ENCODE data around the gene TAX1BP3. TPM values are rescaled to one million over a fixed set of nuclear protein-coding genes. Genes with fewer than 3 reads are reported as not detected.

Gene TAX1BP3
- total RNA-seq, 1 experiment from 2014 or later = 76.3 TPM

DNA sequence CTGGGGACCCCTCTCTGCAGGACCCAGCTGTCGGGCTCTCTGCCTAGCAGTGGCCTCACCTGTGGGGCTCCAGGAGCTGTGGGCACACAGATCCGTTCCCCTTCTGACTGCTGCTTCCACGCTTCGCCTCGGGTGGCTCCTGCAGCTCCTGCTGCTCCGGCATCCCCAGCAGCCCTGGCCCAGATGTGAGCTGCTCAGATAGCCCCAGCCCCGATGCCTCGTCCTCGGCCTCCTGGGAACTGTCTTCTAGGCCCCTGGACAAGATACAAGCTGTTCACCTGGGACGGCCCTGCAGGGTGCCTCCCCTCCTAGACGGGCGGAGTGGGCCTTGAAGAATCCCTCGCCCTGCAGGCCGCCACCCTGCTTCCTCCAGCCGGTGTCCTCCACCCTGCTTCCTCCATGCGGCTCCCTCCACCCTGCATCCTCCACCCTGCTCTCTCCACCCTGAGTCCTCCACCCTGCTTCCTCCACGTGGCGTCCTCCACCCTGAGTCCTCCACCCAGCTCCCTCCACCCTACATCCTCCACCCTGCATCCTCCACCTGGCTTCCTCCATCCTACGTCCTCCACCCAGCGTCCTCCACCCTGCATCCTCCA lies 11.3 kb upstream of the TAX1BP3 start:
- Mint-ChIP-seq H3K4me3 (no peak overlapping the region), H3K27me3 (ENCODE audit: low read depth) (peaks cover 4% of the 10 kb centered on the region; the same call in 1 of the 2 replicates), H3K4me1 (peaks cover 9 to 19% of the 10 kb centered on the region in 2 experiments), H3K36me3 (ENCODE audit: insufficient read depth in 1 of 3, low read depth in 3 of 3) (no peaks in the 10 kb centered on the region; a peak in 1 of 7 replicates), H3K9me3 (no peaks in the 10 kb centered on the region), H3K27ac (no peak overlapping the region)
- no peaks in the 10 kb centered on the region for H4K20me1 ChIP-seq (ENCODE audit: control insufficient read depth, insufficient read depth, insufficient read length)
- no peak overlapping the region for H4K91ac ChIP-seq (ENCODE audit: insufficient read length, low read depth, low read length)
- no peak overlapping the region for H2AK5ac ChIP-seq (ENCODE audit: insufficient read length, low read length)
- no peak overlapping the region for H2BK12ac ChIP-seq (ENCODE audit: insufficient read length, low read depth, low read length)
- no CpG with 5 or more reads among the region's 20 CpGs for WGBS (ENCODE audit: extremely low coverage, insufficient read length, low lambda C conversion rate)
- H3K18ac ChIP-seq (ENCODE audit: insufficient read length, low read depth, low read length) = no peak overlapping the region
- no peak overlapping the region for H2BK15ac ChIP-seq (ENCODE audit: low read depth, low read length)
- H3K27ac ChIP-seq (ENCODE audit: insufficient read length, low read depth, low read length) = no peak overlapping the region
- H3K27me3 ChIP-seq (ENCODE audit: insufficient read depth, low read length) = no peaks in the 10 kb centered on the region
- no peak overlapping the region for H2AFZ ChIP-seq (ENCODE audit: low read length)
- no peak overlapping the region for H4K5ac ChIP-seq (ENCODE audit: insufficient read length, low read depth, low read length)
- DNase-seq = no peak
- H2BK120ac ChIP-seq (ENCODE audit: low read depth, low read length, poor library complexity, severe bottlenecking) = no peak overlapping the region
- H3T11ph ChIP-seq (ENCODE audit: low read length) = no peak overlapping the region
- H4K8ac ChIP-seq (replicated peaks; ENCODE audit: insufficient read length, low read depth, low read length) = no peak overlapping the region
- no peak overlapping the region for H3K23ac ChIP-seq (ENCODE audit: insufficient read length, low read depth, low read length)
- H3K9ac ChIP-seq (ENCODE audit: extremely low read depth, insufficient read length, low read length) = no peak overlapping the region
- no peaks in the 10 kb centered on the region for H3K79me2 ChIP-seq (ENCODE audit: insufficient read depth, low read length)
- no peak overlapping the region for H3K56ac ChIP-seq (ENCODE audit: insufficient read length, low read depth, low read length)
- no peaks in the 10 kb centered on the region for H3K4me1 ChIP-seq (ENCODE audit: insufficient read depth, low read length)
- H3K9me3 ChIP-seq (ENCODE audit: control insufficient read depth, low read depth, low read length) = no peaks in the 10 kb centered on the region
- H2BK5ac ChIP-seq (ENCODE audit: insufficient read length, low read length) = no peak overlapping the region
- no peak overlapping the region for H2BK20ac ChIP-seq (ENCODE audit: low read depth, low read length, poor library complexity, severe bottlenecking)
- no peaks in the 10 kb centered on the region for H3K79me1 ChIP-seq (ENCODE audit: insufficient read depth, low read depth, low read length, poor library complexity, severe bottlenecking)
- no peak overlapping the region for H3K4me2 ChIP-seq (ENCODE audit: insufficient read depth, insufficient read length, low read length)
- no peaks in the 10 kb centered on the region for H3K23me2 ChIP-seq (ENCODE audit: insufficient read length, low read depth, low read length, poor library complexity, severe bottlenecking)
- H3K14ac ChIP-seq (ENCODE audit: insufficient read depth, low read length) = no peak overlapping the region
- no peak overlapping the region for H3K4ac ChIP-seq (ENCODE audit: low read depth, low read length)
- TF ChIP-seq, protein P1, sequence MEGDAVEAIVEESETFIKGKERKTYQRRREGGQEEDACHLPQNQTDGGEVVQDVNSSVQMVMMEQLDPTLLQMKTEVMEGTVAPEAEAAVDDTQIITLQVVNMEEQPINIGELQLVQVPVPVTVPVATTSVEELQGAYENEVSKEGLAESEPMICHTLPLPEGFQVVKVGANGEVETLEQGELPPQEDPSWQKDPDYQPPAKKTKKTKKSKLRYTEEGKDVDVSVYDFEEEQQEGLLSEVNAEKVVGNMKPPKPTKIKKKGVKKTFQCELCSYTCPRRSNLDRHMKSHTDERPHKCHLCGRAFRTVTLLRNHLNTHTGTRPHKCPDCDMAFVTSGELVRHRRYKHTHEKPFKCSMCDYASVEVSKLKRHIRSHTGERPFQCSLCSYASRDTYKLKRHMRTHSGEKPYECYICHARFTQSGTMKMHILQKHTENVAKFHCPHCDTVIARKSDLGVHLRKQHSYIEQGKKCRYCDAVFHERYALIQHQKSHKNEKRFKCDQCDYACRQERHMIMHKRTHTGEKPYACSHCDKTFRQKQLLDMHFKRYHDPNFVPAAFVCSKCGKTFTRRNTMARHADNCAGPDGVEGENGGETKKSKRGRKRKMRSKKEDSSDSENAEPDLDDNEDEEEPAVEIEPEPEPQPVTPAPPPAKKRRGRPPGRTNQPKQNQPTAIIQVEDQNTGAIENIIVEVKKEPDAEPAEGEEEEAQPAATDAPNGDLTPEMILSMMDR (conservative IDR thresholded peaks at IDR 0.05) = no peak
